ENCODE results near the gene USP3. TPM values are rescaled to one million over a fixed set of nuclear protein-coding genes. Genes with fewer than 3 reads are reported as not detected.

The USP3 gene
- polyA plus RNA-seq, 4 donors, result 31.6 to 45.0 (median 37.8) TPM

DNA sequence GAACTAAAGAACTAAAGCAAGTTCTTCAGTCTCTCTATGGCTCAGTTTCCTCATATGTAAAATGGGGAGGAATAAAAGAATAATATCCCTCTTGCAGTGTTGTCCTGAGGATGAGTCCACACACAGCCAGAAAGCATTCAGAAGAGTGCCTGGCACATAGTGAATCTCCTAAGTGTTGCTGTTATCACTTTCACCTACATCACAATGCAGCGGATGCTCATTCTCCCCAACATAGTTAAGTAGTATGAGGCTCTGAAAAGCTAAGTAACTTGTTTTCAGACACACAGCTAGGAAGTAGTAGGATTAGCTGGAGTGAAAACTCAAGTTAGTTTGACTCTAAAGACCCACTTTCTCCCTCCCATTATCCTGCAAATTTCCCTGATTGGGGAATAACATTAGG, 9.1 kb upstream of the USP3 start:
- no peak for DNase-seq (ENCODE audit: low read depth in 4 of 4, low spot score in 2 of 4)

DNA sequence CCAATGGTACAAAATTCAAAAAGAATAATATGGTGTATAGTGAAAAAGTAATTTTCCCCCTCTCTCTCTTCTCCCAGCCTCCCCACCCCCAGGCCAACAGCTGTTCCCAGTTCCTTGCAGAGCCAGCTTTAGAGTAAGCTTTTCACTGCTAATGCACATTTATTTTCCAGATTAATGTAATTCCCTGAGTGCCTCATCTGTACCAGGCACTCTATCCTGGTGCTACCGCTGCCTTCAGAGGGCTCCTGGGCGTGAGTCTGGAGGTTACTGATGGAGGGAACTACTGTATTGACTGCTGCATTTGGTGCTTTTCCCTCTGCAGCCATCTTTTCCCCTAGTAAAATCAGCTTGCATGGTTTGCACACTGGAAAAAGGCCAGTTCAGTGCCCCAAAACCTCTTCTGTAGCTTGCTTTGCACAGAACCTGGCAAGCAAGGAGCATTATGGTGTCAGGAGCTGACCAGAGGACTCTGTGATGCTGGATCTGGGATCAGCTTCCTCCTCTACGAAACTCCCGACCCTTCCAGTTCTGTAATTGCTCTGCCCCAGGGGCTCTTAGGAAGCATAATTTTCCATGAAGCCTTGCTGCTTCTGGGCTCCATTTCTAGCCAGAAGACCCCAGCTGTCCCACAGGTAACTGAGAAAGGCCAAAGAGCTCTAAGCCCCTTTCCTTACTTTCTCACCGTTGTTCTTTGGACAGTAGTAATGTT, 8.5 kb upstream of the USP3 start:
- DNase-seq (ENCODE audit: low read depth in 4 of 4, low spot score in 2 of 4), result no peak

DNA sequence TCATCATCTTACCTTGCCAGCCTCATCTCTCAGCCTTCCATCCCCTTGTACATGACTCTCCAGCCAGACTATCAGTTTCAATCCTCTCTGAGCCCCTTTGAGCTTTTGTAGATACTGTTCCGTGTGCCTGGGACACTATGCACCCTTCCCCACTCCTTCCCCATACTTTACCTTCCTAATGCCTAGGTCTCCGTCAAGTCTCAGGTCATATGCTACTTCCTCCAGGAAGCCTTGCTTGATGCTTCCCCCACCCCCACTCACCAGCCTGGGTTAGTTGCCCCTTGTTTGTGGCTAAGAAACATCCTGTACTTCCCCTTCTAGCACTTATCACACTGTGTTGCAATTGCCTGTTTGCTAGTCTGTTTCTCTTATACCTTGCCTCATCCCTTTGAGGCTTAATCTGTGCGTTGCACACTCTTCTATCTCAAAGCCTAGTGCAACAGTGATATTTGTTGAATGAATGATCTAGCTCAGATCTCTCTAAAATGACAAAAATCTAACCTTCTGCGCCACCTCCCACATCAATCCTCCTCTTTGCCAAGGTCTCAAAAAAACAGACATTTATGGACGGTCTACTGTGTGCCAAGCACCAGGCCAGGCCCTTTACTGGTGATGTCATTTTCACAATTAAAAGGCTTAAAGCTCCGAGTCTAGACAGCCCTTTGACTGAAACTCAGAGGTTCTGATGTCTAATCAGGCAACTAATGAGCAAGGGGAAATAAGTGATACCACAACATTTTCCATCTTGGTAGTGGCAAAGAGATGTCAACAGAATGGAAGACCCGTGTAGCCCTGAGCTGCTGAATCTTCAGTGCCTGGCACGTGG, 6.5 kb upstream of the USP3 start:
- no peak for DNase-seq (ENCODE audit: low read depth in 4 of 4, low spot score in 2 of 4)

DNA sequence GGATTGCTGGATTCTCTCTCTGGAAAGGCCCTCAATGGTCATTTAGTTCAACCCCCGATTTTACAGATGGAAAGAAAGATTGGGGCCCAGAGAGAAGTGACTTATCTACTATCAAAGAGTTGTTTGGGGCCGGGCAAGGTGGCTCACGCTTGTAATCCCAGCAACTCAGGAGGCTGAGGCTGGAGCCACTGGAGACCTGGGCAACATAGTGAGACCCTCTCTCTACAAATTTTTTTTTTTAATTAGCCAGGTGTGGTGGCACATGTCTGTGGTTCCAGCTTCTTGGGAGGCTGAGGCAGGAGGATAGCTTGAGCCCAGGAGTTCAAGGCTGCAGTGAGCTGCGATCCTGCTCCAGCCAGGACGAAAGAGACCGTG, 5.2 kb upstream of the USP3 start:
- DNase-seq (ENCODE audit: low read depth in 4 of 4, low spot score in 2 of 4), result no peak

DNA sequence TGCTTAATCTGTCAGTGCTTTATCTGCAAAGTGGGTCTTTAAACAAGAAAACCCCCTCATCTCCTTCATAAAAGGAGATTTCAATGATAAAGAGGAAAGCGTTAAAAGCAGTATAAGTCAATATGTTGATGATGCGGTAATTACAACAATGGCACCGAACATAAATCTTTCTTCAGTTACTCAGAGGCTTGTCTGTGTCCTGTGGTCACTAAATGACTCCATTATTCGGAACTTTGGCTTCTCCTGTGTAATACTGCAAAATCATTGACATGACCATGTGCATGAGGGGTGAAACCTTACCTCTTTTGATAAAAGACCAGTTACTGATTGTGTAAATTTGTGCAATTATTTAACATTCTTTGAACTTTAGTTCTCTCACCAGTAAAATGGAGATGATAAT, 4.8 kb upstream of the USP3 start:
- DNase-seq (ENCODE audit: low read depth in 4 of 4, low spot score in 2 of 4), result no peak

DNA sequence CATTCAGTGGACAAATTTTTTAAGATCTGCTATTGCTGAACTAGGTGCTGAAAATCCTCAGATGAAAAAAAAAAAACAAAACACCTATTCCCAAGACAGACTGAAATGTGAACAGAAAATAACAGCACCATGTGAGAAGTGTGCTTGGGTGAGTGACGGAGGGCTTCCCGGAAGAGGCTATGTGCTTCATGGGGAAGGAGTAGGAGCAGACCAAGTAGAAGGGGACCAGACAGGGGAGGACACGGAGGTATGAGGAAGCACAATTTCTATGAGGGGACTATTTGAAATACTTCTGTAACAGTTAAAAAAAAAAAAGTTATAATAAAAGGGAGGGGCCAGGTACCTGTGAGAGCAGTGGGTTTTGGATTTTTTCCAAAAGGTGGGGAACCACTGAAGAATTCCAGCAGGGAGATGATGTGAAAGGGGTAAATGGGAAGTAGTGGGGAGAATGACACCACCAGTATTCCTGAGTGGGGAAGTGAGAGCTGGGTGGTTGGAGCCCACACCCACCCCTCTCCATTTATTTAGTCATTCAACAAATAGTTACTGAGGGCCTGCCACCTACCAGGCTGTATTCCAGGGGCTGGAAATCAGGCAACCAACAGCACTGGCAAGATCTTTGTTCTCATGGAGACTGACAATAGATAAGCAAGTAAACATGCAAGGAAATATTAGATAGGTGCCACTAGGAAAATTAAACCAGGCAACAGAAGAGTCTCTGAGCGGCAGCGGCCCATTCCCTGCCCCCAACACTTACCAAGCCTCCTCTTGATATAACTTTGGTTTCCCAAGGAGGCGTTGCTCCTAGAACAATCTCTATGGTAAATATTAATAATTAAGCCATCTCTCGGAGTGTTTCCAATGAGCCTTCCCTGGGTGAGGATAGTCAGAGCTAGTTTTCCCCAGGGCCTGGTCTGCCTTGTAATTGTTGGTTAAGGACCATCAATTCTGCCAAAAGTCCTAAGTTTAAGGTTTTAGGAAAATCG, 3.8 kb upstream of the USP3 start:
- DNase-seq (ENCODE audit: low read depth in 4 of 4, low spot score in 2 of 4), result no peak

DNA sequence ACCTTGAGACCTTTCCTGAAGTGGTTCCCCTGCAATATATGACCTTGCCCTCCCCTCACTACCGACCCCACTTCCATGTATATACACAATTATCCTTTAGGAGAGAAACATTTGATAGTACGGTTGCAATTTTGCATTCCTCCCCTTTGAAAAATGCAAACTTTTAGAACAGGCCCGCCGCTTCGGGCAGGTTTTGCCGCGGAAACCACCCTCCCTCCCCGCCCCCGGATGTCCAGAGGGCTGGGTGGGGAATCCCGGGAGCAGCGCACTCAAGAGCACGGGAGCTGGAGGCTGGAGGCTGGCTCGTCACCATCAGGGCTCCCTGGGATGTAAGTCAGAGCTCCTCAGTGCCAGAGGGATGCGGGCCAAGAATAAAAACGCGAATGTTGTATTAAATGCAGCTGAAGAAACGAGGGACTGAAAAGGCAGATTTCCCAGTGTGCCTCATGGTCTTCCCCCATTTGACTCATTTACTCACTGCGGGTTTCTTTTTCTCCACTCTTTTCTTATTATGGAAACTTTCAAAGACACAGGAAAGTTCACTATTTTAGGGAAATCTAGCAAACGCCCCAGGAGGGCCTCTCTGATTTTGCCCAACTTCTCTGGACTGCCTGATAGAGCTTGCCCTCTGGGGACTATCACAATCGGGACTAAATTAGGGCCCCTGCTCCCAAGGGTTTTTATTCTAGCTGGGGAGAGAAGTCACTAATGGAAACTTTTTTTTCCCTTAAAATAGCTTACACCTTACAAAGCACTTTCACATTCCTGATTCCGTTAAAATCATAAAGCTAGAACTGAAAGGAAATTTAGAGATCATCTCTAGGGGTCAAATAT, 2.9 kb upstream of the USP3 start:
- peak in 1 of 4 donors; percentile 51 for DNase-seq (ENCODE audit: low read depth in 4 of 4, low spot score in 2 of 4)

DNA sequence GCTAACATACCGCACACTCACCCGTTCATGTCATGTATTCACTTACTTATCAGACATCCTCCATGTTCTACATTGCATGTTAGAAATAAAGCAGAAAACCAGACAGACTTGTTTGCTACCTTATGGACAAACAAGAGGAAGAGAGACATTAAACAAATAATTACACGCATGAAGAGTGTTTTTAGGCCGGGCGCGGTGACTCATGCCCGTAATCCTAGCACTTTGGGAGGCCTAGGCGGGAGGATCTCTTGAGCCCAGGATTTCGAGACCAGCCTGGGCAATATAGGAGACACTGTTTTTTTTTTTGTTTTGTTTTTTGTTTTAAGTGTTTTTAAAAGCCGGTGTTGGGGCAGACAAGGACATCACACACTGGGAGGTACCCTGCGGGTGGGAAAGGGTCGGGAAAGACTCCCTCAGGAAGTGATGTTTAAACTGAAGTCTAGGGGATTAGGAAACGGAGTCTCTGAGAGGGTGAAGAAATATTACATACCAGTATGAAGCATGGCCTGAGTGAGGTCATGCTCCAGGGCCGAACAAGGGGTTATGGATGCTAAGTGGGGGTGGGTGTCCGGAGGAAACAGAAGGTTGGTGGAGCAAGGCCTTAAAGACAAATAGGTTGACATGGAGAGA, 2.1 kb upstream of the USP3 start:
- no peak for DNase-seq (ENCODE audit: low read depth in 4 of 4, low spot score in 2 of 4)

DNA sequence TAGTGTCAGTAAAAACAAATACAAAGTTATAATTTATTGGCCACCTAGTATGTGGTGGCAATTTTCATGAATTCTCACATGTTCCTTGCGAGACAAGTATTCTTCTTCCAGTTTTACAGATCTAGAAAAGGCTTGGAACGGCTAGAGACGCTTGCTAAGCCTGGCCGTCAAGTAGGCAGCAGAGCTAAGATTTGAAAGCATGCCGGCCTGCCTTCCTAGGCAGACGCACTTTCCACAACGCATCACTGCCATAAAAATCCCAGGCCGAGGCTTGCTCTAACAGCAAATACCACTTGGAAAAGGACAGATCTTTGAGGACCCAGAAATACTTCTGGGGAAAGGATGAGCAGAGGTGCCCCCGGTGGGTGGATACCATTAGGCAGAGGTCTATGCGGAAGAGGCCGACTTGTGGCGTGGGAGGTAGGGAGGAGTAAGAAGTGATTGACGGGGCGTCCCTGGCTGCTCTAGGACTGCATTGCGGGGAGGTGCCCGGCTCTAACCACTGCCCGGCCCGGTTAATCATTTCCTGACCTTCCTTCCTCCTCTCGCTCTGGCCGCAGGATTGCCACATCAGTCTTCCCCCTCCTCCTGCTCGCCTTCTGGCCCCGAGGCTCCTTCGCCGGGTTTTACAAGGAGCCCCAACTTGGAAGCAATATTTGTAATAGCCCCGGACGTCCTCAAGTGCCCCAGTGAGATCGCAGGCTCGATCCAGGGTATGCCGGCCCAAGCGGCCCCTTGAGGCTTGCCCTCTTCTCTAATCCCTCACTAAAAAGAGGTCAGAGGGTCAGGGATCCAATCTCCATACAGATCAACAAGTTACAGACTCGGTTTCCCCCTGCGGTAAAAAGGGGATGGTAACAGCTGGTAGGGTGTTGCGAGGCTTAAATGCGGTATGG, 1.3 kb upstream of the USP3 start:
- peak in 1 of 4 donors; percentile 56 for DNase-seq (ENCODE audit: low read depth in 4 of 4, low spot score in 2 of 4)

DNA sequence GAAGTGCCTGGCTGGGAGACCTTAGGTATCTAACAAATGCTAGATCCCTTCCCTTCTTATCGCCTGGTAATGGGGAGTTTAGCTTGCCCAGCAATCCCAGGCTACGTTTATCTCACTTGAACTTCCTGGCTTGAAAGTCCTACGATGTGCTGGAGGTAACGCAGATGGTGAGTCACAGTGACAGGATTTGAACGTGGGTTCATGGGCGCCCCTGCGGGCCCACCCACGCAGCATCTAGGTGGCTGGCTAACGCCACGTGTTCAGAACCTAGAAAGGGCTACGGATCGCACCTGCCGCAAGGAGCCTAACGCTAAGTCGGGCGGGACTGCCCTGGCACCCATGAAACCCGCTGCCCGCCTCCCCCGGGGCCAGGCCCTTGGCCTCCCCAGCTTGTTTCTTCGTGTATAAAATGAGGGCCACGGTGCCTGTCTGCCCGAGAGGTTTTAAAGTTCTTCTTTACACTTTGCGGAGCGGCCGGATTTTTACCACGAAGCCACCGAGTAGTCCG, 600 bp upstream of the USP3 start:
- DNase-seq (ENCODE audit: low read depth in 4 of 4, low spot score in 2 of 4), result no peak

DNA sequence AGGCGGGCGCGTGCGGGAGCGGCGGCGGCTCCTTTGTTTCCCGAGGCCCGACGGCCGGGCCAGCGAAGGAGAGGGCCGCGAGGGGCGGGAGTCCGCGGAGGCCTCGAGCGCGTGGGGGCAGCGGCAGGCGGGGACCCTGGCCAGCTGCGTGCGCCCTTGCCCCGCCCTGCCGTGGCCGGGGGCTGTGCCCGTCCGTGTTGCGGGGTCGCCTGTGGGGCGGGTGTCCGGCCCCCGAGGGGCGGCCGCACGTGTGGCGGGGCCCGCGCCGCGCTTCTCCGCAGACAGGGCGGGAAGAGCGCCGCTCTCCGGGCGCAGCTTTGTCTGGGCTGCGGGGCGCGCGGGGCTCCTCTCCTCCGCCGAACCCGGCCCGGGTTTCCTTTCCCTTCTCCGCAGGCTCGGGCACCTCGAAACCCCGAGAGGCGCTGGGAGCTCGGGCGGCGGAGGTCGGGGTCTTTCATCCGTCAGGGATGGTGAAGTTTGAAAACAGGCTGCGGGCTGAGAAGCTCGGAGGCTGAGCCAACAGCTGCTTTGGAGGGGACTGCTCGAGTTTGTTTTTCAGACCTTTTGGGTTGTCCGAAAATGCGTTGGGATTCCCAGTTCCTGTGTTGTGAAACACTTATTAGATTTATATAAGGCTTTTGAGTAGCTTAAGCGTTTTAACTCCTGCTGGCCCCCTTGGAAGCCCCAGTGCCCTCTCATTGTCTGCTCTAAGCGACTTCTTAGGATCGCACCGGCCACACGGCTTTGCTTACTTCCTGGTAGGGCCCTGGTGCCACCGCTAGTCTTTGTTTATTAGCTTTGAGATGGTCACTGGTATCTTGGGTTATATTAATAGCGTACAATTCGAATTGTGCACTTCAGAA, 817 bp downstream of the USP3 start:
- DNase-seq (ENCODE audit: low read depth in 4 of 4, low spot score in 2 of 4), result peak in 2 of 4 donors; percentile 34 to 49

DNA sequence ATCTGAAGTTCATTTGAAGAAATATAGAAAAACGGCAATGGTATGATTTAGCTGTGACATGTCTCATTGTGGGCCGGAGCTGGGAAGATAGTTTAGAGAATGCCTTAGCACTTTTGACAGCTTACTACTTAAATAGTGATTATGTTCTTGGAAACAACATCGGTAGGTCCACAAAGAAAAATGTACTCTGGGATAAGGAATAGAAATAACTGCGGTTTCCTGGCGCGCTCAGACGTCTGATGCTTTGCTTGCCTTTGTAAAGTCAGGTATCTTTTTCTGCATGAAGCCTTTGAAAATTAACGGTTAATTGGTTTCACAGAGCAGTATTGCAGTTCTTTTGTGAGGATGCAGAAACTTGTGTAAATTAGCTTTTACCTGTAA, 1.4 kb downstream of the USP3 start:
- DNase-seq (ENCODE audit: low read depth in 4 of 4, low spot score in 2 of 4), result no peak

DNA sequence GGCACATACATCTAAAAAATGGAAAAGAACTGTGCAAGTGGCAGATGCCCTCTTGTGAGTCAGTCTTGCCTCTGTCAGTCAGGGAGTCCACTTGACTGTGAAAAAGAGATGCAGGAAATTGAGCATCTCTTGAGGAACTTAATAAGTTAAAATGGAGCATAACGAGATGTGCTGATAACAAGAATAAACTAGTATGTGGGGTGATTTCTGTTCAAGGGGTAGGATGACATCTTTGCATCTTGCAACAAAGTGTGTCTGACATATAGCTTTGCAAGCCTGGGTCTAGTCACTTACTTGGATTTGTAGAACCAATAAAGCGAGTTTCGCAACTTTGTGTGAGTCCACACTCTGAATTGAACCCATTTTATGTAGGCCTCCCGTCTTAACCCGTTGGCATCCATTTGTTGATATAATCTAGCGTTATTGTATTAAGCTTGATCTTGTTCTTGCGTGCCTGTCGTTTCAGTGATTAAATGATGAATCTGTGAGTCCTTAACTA, 2.2 kb downstream of the USP3 start:
- no peak for DNase-seq (ENCODE audit: low read depth in 4 of 4, low spot score in 2 of 4)

DNA sequence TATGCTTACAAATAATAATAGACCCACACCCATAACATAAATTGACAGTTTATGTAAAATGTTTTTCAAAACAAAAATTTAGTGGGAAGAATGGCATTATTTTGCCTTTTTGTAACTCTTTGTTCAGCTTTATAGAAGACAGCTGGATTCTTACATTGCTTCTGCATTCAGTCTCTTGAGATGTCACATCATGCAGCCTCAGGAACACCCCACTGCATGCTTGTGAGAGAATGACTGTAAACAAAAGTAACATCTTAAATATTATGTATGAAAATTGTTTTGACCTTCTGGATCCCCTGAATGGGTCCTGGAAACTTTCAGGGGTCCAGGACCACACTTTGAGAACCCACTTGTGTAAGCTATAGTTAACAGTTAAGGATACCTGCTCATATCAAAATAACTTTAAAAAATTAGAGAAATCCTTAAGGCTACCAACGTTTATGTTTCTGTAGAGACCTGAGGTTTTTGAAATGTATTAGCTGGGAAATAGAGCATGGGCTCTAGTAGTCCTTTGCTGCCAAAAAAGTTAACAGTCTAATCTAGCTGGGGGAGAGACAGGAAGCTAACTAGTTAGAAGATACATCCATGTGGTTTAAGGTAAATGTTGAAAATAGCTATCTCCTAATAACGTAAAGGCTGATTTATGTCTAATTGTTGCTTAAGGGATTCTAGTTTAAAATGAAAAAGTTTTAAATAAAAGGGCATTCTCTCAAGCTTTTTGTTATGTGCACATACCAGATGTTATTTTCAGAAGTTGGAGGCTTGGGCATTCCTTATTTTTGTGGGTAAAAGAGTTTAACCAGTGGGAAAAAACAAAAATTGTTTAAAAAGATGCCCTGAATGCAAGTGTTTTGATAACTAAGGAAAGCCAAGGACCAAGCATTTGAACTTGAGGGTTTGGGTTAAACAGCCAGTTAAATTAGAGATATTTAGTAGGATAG, 3.8 kb downstream of the USP3 start:
- DNase-seq (ENCODE audit: low read depth in 4 of 4, low spot score in 2 of 4), result no peak

DNA sequence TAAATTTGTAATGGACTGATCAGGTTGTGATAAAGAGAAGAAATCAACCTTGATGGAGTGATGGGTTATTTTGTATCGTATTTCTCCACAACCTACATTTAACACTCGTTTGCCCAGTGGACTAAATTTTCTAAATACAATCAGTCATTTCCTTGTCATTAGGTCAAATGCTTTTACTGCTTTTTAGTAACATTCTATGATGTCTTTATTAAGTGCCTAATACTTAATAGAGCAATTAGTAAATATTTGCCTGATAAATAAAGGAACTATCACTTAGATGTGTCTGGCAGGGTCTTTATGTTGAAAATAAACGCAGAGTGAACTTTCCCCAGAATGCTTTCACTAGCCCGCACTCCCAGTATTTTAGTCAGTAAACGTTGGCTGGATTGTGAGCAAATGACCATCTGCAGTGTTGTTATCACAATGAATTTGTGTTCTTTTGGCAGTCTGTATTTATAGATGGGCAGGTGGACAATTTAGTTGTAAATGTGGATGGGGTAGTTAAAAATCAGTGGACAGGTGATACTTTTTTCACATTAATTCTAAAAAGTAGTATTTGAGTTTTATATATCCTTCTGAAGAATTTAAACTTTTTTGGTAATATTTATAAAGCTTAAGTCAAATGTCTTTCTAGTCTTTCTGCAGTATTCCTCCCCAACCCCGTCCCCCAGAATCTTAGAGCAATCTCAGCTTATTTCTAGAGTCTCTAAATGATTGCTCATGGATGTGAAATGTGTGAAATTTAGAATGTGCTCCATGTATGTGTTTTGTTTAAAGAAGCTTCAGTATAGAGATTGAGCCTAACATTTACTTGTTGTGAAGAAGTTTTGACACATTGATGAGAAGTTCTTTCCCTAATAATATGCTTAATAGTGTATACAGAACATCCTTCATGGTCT, 4.9 kb downstream of the USP3 start:
- no peak for DNase-seq (ENCODE audit: low read depth in 4 of 4, low spot score in 2 of 4)

Data from left renal cortex interstitium (tissue), 4 donors.